Esophagus muscularis mucosa (tissue), 3 donors: Measurements from ENCODE around the gene ADAM30.

Source experiments
- CTCF ChIP-seq, 3 experiments: fragments of 200-600 bp in 2 of 3; fragments of 450-650 bp in 1 of 3; sonication (generic) in 2 of 3; IDR thresholded peaks; one replicate each; pipeline ENCODE4 v1.5.1; 2017 to 2019; ENCODE audit warnings: antibody characterized with exemption in 3 of 3, mild to moderate bottlenecking in 2 of 3, moderate library complexity in 1 of 3
- POLR2A ChIP-seq: fragments of 450-650 bp; IDR thresholded peaks from one replicate; pipeline ENCODE4 v1.6.1; 2017; ENCODE audit warnings: antibody characterized with exemption, moderate library complexity, mild to moderate bottlenecking, low read depth
- POLR2AphosphoS5 ChIP-seq, 2 donors: sonication (generic); formaldehyde crosslinking; IDR thresholded peaks; one replicate each; pipeline ENCODE4 v1.6.1; 2017; ENCODE audit warnings: antibody characterized with exemption in 2 of 2

- TF ChIP-seq CTCF (IDR thresholded peaks at IDR 0.05), result no peak
- no peak for TF ChIP-seq POLR2A
- no peak for TF ChIP-seq POLR2AphosphoS5 (IDR thresholded peaks at IDR 0.05)
Observed at GRCh38 chr1:119887427-119887826, 8.9 kb downstream of the ADAM30 start.
